ENCODE data around the gene ABCD3. TPM values are rescaled to one million over a fixed set of nuclear protein-coding genes. Genes with fewer than 3 reads are reported as not detected.

Gene ABCD3
- total and polyA plus RNA-seq, 2 donors (not counting 1 experiment from before 2014, with no cell fraction given), result 26.4 to 34.0 TPM

GRCh38 chr1:94528299-94528698 is 110.1 kb downstream of the ABCD3 start:
- DNase-seq (ENCODE audit: low read depth in 2 of 2), result peak in 1 of 2 donors; percentile 23
- H3K9me3 ChIP-seq (ENCODE audit: control insufficient read depth, insufficient read depth, low read depth, low read length), result no peaks in the 10 kb centered on the region
- no peak overlapping the region for H3K4me2 ChIP-seq (ENCODE audit: extremely low read depth, insufficient read depth, low read length)
- H3K36me3 ChIP-seq (ENCODE audit: control insufficient read depth, insufficient read depth, low read length), result peaks cover 12% of the 10 kb centered on the region
- no peak for TF ChIP-seq EZH2 (IDR thresholded peaks at IDR 0.05; ENCODE audit: low read length, missing control alignments)
- TF ChIP-seq, protein P1, sequence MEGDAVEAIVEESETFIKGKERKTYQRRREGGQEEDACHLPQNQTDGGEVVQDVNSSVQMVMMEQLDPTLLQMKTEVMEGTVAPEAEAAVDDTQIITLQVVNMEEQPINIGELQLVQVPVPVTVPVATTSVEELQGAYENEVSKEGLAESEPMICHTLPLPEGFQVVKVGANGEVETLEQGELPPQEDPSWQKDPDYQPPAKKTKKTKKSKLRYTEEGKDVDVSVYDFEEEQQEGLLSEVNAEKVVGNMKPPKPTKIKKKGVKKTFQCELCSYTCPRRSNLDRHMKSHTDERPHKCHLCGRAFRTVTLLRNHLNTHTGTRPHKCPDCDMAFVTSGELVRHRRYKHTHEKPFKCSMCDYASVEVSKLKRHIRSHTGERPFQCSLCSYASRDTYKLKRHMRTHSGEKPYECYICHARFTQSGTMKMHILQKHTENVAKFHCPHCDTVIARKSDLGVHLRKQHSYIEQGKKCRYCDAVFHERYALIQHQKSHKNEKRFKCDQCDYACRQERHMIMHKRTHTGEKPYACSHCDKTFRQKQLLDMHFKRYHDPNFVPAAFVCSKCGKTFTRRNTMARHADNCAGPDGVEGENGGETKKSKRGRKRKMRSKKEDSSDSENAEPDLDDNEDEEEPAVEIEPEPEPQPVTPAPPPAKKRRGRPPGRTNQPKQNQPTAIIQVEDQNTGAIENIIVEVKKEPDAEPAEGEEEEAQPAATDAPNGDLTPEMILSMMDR (conservative IDR thresholded peaks at IDR 0.05 in 1 of 2, IDR thresholded peaks at IDR 0.05 in 1 of 2; ENCODE audit: low read depth in 1 of 2, low read length in 2 of 2), result no peak
- H3K4me1 ChIP-seq (ENCODE audit: control insufficient read depth, extremely low read depth, insufficient read depth, low read length), result no peaks in the 10 kb centered on the region
- no peaks in the 10 kb centered on the region for H3K79me2 ChIP-seq (ENCODE audit: control insufficient read depth, insufficient read depth, low read length)
- H3K9ac ChIP-seq (ENCODE audit: insufficient read depth, low read length), result no peak overlapping the region
- H3K27me3 ChIP-seq (ENCODE audit: control insufficient read depth, insufficient read depth, low read length), result no peaks in the 10 kb centered on the region
- no peaks in the 10 kb centered on the region for H4K20me1 ChIP-seq (ENCODE audit: control insufficient read depth, extremely low read depth, insufficient read depth, low read length)
- no peak overlapping the region for H3K4me3 ChIP-seq (replicated peaks in 1 of 4; ENCODE audit: control extremely low read depth in 1 of 4, insufficient read depth in 1 of 4, low read depth in 3 of 4, low read length in 4 of 4)
- no peak overlapping the region for H3K27ac ChIP-seq (ENCODE audit: insufficient read depth, low read length)
- no peak overlapping the region for H2AFZ ChIP-seq (ENCODE audit: low read length)

DNA sequence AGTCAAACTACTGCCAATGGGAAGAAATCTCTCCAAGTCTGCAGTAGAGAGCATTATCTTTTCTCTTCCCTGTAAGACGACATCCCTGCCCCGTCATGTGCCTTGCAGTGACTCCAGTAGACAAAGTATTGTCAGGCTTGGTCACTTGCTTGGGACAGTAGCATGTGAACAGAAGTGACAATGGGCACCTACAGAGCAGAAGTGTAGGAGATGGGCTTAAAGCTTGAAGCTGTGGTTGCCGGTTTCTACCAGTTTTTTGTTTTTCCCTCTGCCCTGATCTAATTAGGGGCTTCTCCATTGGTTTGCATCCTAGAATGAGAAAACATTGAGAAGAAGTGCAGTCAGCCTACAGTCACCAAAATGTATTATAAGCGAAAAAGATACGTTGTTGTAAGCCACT is 110.6 kb downstream of the ABCD3 start:
- Histone ChIP-seq H3K27me3 (ENCODE audit: control insufficient read depth, insufficient read depth, low read length) (no peaks in the 10 kb centered on the region), H3K4me2 (ENCODE audit: extremely low read depth, insufficient read depth, low read length) (no peak overlapping the region), H3K36me3 (ENCODE audit: control insufficient read depth, insufficient read depth, low read length) (peaks cover 12% of the 10 kb centered on the region), H3K27ac (ENCODE audit: insufficient read depth, low read length) (no peak overlapping the region), H3K79me2 (ENCODE audit: control insufficient read depth, insufficient read depth, low read length) (no peaks in the 10 kb centered on the region), H2AFZ (ENCODE audit: low read length) (no peak overlapping the region), H3K9ac (ENCODE audit: insufficient read depth, low read length) (no peak overlapping the region), H3K4me1 (ENCODE audit: control insufficient read depth, extremely low read depth, insufficient read depth, low read length) (no peaks in the 10 kb centered on the region), H4K20me1 (ENCODE audit: control insufficient read depth, extremely low read depth, insufficient read depth, low read length) (no peaks in the 10 kb centered on the region), H3K9me3 (ENCODE audit: control insufficient read depth, insufficient read depth, low read depth, low read length) (no peaks in the 10 kb centered on the region), H3K4me3 (replicated peaks in 1 of 4; ENCODE audit: control extremely low read depth in 1 of 4, insufficient read depth in 1 of 4, low read depth in 3 of 4, low read length in 4 of 4) (no peak overlapping the region)
- no peak for DNase-seq (ENCODE audit: low read depth in 2 of 2)
- TF ChIP-seq, protein P1 (conservative IDR thresholded peaks at IDR 0.05 in 1 of 2, IDR thresholded peaks at IDR 0.05 in 1 of 2; ENCODE audit: low read depth in 1 of 2, low read length in 2 of 2), result no peak
- TF ChIP-seq EZH2 (IDR thresholded peaks at IDR 0.05; ENCODE audit: low read length, missing control alignments), result no peak

GRCh38 chr1:94529416-94529815 is 111.2 kb downstream of the ABCD3 start:
- Histone ChIP-seq H4K20me1 (ENCODE audit: control insufficient read depth, extremely low read depth, insufficient read depth, low read length) (no peaks in the 10 kb centered on the region), H3K27me3 (ENCODE audit: control insufficient read depth, insufficient read depth, low read length) (no peaks in the 10 kb centered on the region), H3K79me2 (ENCODE audit: control insufficient read depth, insufficient read depth, low read length) (peaks cover 3% of the 10 kb centered on the region), H3K27ac (ENCODE audit: insufficient read depth, low read length) (no peak overlapping the region), H3K4me3 (replicated peaks in 1 of 4; ENCODE audit: control extremely low read depth in 1 of 4, insufficient read depth in 1 of 4, low read depth in 3 of 4, low read length in 4 of 4) (no peak overlapping the region), H3K4me1 (ENCODE audit: control insufficient read depth, extremely low read depth, insufficient read depth, low read length) (no peaks in the 10 kb centered on the region), H3K9me3 (ENCODE audit: control insufficient read depth, insufficient read depth, low read depth, low read length) (no peaks in the 10 kb centered on the region), H3K36me3 (ENCODE audit: control insufficient read depth, insufficient read depth, low read length) (peaks cover 12% of the 10 kb centered on the region), H3K4me2 (ENCODE audit: extremely low read depth, insufficient read depth, low read length) (no peak overlapping the region), H3K9ac (ENCODE audit: insufficient read depth, low read length) (no peak overlapping the region), H2AFZ (ENCODE audit: low read length) (no peak overlapping the region)
- DNase-seq (ENCODE audit: low read depth in 2 of 2), result no peak
- no peak for TF ChIP-seq EZH2 (IDR thresholded peaks at IDR 0.05; ENCODE audit: low read length, missing control alignments)
- TF ChIP-seq, protein P1 (conservative IDR thresholded peaks at IDR 0.05 in 1 of 2, IDR thresholded peaks at IDR 0.05 in 1 of 2; ENCODE audit: low read depth in 1 of 2, low read length in 2 of 2), result no peak

All from fibroblast of lung (primary cell).